HepG2 (cell line): ENCODE data around the gene NELFCD. TPM values are rescaled to one million over a fixed set of nuclear protein-coding genes. Genes with fewer than 3 reads are reported as not detected.

ENCODE experiments used
- ETV6 ChIP-seq: sonication (generic); formaldehyde crosslinking; conservative IDR thresholded peaks from 2 replicates; pipeline ENCODE4 v1.4.0; 2020; ENCODE audit warnings: missing genetic modification reagents
- HNRNPK ChIP-seq: fragments of 200-400 bp; formaldehyde crosslinking; IDR thresholded peaks from 2 replicates; pipeline ENCODE4 v1.6.1; 2018; ENCODE audit warnings: low read length, low read depth, moderate library complexity, mild to moderate bottlenecking; ENCODE audit not compliant: poor library complexity, severe bottlenecking
- HOXA5 ChIP-seq: sonication (generic); formaldehyde crosslinking; IDR thresholded peaks from 2 replicates; pipeline ENCODE4 v1.4.0; 2020; ENCODE audit warnings: missing genetic modification reagents
- IKZF1 ChIP-seq: fragments of 450-650 bp; IDR thresholded peaks from 2 replicates; pipeline ENCODE4 v1.7.1; 2016
- KAT8 ChIP-seq: IDR thresholded peaks from 2 replicates; pipeline ENCODE4 v1.6.1; 2016; ENCODE audit warnings: missing genetic modification reagents, missing compliant biosample characterization
- MTF1 ChIP-seq: sonication (generic); formaldehyde crosslinking; IDR thresholded peaks from 2 replicates; pipeline ENCODE4 v1.5.0; 2020; ENCODE audit warnings: missing genetic modification reagents
- MXI1 ChIP-seq: IDR thresholded peaks from 3 replicates; pipeline ENCODE4 v1.6.1; 2012; ENCODE audit warnings: low read depth, low read length, inconsistent platforms, borderline replicate concordance
- NONO ChIP-seq, 2 experiments: fragments of 450-650 bp in 1 of 2; sonication (generic) in 1 of 2; formaldehyde crosslinking in 1 of 2; IDR thresholded peaks in 1 of 2; conservative IDR thresholded peaks in 1 of 2; 2 replicates each; pipeline versions ENCODE4 v1.6.1 to v1.8.0; 2017 to 2022; ENCODE audit warnings: mild to moderate bottlenecking in 1 of 2, missing genetic modification reagents in 1 of 2, moderate library complexity in 1 of 2
- PHB2 ChIP-seq: fragments of 450-650 bp; IDR thresholded peaks from 2 replicates; pipeline ENCODE4 v1.6.1; 2018; ENCODE audit not compliant: partially characterized antibody
- PLRG1 ChIP-seq: fragments of 450-650 bp; conservative IDR thresholded peaks from 2 replicates; pipeline ENCODE4 v1.6.1; 2016
- PRPF4 ChIP-seq: fragments of 200-400 bp; formaldehyde crosslinking; IDR thresholded peaks from 2 replicates; pipeline ENCODE4 v1.6.1; 2016; ENCODE audit warnings: low read length, low read depth; ENCODE audit not compliant: poor library complexity, severe bottlenecking
- RAD21 ChIP-seq: fragments of 450-650 bp; formaldehyde crosslinking; IDR thresholded peaks from 2 replicates; pipeline ENCODE4 v1.5.0; 2020; ENCODE audit warnings: mild to moderate bottlenecking
- RBFOX2 ChIP-seq: fragments of 200-400 bp; formaldehyde crosslinking; IDR thresholded peaks from 2 replicates; pipeline ENCODE4 v1.6.1; 2017; ENCODE audit warnings: low read depth, mild to moderate bottlenecking, low read length
- SRF ChIP-seq: IDR thresholded peaks from 2 replicates; pipeline ENCODE4 v1.6.1; 2011; ENCODE audit warnings: mild to moderate bottlenecking, low read depth, low read length, moderate library complexity
- TBX3 ChIP-seq: fragments of 450-650 bp; IDR thresholded peaks from 2 replicates; pipeline ENCODE4 v1.6.1; 2017; ENCODE audit warnings: antibody characterized with exemption, mild to moderate bottlenecking, inconsistent platforms, borderline replicate concordance
- TCF12 ChIP-seq, 2 experiments: fragments of 450-650 bp in 1 of 2; sonication (generic) in 1 of 2; formaldehyde crosslinking in 1 of 2; IDR thresholded peaks; 2 replicates each; pipeline versions ENCODE4 v1.6.1 to v1.8.0; 2017 to 2022; ENCODE audit warnings: antibody characterized with exemption in 1 of 2, mild to moderate bottlenecking in 1 of 2, missing genetic modification reagents in 1 of 2, moderate library complexity in 1 of 2
- ZNF20 ChIP-seq: sonication (generic); formaldehyde crosslinking; IDR thresholded peaks from 2 replicates; pipeline ENCODE4 v1.4.0; 2020; ENCODE audit warnings: mild to moderate bottlenecking, moderate library complexity, missing genetic modification reagents
- ZNF816 ChIP-seq: sonication (generic); formaldehyde crosslinking; IDR thresholded peaks from 2 replicates; pipeline ENCODE4 v1.8.0; 2022; ENCODE audit warnings: missing genetic modification reagents, mild to moderate bottlenecking, borderline replicate concordance
- ZSCAN9 ChIP-seq: IDR thresholded peaks from 2 replicates; pipeline ENCODE4 v1.6.1; 2016; ENCODE audit warnings: borderline replicate concordance
- polyA plus RNA-seq, 8 experiments: library from polyadenylated mRNA; depleted of rRNA in 3 of 8; stranded (reverse) in 7 of 8; unstranded in 1 of 8; fragments of >200 nt; fragmentation: Illumina TruSeq in 4 of 8; extraction: Trizol in 4 of 8; gene quantifications; 2 replicates each; pipeline versions ENCODE4 v1.2.1 to v1.2.3, GENCODE V29; 2011 to 2016; ENCODE audit warnings: low read depth in 4 of 8, missing spikeins in 1 of 8, mixed read lengths in 1 of 8; ENCODE audit not compliant: insufficient read depth in 1 of 8
- total RNA-seq, 5 experiments: library from RNA; depleted of rRNA; stranded (reverse); fragments of >200 nt; fragmentation: Illumina TruSeq; extraction: Trizol; gene quantifications; 2 replicates each; pipeline ENCODE4 v1.2.3, GENCODE V29; 2016; ENCODE audit warnings: low read depth in 1 of 5
- TF ChIP-seq, protein P1 (sequence below): sonication (generic); formaldehyde crosslinking; IDR thresholded peaks from 2 replicates; pipeline ENCODE4 v1.5.0; 2020; ENCODE audit warnings: mild to moderate bottlenecking, missing genetic modification reagents
- TF ChIP-seq, protein P2 (sequence below): sonication (generic); formaldehyde crosslinking; IDR thresholded peaks from 2 replicates; pipeline ENCODE4 v1.5.0; 2020; ENCODE audit warnings: mild to moderate bottlenecking, missing genetic modification reagents, moderate library complexity
- TF ChIP-seq, protein P3 (sequence below): sonication (generic); formaldehyde crosslinking; IDR thresholded peaks from 2 replicates; pipeline ENCODE4 v1.4.0; 2020; ENCODE audit warnings: missing genetic modification reagents

NELFCD gene
- total and polyA plus RNA-seq, 2 of the 13 experiments (the other 11 are each of a cell fraction or from before 2014, with no cell fraction given): 159 to 203 TPM

DNA sequence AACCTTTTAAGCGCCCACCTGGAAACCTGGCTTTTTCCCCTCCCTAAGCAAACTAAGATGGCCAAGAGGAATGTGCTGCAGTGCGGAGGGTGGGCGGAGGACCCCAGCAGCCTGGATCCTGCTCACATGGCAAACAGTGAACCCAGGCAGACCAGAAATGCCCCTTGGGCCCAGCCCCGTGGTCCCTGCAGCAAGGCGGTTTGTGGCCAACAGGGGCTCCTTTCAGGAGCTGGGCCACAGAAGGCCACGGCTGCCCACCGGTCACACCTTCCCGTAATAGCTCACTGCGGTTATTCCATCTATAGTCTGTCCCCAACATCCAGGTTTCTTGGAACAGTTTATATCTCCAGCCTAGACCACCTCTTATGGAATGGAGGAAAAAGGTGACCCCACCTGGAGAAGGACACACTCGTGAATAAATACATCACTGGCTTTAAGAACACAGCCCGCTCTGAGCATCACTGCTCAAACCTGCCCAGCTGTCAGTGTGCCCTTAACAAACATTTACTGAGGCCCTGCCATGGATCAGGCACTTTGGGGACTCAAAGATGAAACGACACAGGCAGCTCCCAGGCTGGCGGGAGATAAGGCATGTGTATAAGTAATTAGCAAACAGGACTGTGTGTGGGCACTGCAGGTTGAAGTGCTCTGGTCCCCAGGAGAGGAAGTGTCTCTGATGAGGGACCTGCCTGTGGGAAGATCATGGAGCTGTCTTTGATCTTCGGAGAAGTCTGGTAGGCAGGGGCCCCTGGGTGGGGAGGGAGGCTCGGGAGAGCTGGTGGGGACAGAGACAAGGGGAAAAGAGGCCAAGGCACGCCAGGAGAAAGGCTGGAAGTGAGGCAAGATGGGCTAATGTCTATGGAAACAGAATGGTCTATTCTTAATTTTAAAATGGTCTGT lies 35.0 kb downstream of the NELFCD start (continued):
- TF ChIP-seq ZNF816 (CRISPR knock-in tag) (no peak), SRF (peak; percentile 5; the same call in 1 of the 2 replicates), NONO (IDR thresholded peaks at IDR 0.05) (no peak), NONO (CRISPR knock-in tag; conservative IDR thresholded peaks at IDR 0.05) (peak; percentile 85), PLRG1 (no peak), HOXA5 (CRISPR knock-in tag) (0 out of 2 replicates have a peak, but pooled peaks have one; percentile 39), ZNF20 (CRISPR knock-in tag) (no peak), TCF12 (IDR thresholded peaks at IDR 0.05) (no peak), TCF12 (CRISPR knock-in tag; IDR thresholded peaks at IDR 0.05) (peak; percentile 80; the same call in 1 of the 2 replicates), MXI1 (peak; percentile 48; the same call in 1 of the 3 replicates), KAT8 (CRISPR knock-in tag) (peak; percentile 44; the same call in 1 of the 2 replicates), TBX3 (peak; percentile 83; the same call in 1 of the 2 replicates), ETV6 (CRISPR knock-in tag) (0 out of 2 replicates have a peak, but pooled peaks have one; percentile 84), RAD21 (CRISPR knock-in tag) (no peak; the same call in 1 of the 2 replicates), IKZF1 (no peak), PHB2 (no peak), PRPF4 (no peak), HNRNPK (no peak), RBFOX2 (no peak), MTF1 (CRISPR knock-in tag) (no peak), ZSCAN9 (CRISPR knock-in tag) (peak; percentile 69; the same call in 1 of the 2 replicates)
- TF ChIP-seq, protein P1, sequence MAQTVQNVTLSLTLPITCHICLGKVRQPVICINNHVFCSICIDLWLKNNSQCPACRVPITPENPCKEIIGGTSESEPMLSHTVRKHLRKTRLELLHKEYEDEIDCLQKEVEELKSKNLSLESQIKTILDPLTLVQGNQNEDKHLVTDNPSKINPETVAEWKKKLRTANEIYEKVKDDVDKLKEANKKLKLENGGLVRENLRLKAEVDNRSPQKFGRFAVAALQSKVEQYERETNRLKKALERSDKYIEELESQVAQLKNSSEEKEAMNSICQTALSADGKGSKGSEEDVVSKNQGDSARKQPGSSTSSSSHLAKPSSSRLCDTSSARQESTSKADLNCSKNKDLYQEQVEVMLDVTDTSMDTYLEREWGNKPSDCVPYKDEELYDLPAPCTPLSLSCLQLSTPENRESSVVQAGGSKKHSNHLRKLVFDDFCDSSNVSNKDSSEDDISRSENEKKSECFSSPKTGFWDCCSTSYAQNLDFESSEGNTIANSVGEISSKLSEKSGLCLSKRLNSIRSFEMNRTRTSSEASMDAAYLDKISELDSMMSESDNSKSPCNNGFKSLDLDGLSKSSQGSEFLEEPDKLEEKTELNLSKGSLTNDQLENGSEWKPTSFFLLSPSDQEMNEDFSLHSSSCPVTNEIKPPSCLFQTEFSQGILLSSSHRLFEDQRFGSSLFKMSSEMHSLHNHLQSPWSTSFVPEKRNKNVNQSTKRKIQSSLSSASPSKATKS: no peak
- TF ChIP-seq, protein P2, sequence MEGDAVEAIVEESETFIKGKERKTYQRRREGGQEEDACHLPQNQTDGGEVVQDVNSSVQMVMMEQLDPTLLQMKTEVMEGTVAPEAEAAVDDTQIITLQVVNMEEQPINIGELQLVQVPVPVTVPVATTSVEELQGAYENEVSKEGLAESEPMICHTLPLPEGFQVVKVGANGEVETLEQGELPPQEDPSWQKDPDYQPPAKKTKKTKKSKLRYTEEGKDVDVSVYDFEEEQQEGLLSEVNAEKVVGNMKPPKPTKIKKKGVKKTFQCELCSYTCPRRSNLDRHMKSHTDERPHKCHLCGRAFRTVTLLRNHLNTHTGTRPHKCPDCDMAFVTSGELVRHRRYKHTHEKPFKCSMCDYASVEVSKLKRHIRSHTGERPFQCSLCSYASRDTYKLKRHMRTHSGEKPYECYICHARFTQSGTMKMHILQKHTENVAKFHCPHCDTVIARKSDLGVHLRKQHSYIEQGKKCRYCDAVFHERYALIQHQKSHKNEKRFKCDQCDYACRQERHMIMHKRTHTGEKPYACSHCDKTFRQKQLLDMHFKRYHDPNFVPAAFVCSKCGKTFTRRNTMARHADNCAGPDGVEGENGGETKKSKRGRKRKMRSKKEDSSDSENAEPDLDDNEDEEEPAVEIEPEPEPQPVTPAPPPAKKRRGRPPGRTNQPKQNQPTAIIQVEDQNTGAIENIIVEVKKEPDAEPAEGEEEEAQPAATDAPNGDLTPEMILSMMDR: peak; percentile 22
- TF ChIP-seq, protein P3, sequence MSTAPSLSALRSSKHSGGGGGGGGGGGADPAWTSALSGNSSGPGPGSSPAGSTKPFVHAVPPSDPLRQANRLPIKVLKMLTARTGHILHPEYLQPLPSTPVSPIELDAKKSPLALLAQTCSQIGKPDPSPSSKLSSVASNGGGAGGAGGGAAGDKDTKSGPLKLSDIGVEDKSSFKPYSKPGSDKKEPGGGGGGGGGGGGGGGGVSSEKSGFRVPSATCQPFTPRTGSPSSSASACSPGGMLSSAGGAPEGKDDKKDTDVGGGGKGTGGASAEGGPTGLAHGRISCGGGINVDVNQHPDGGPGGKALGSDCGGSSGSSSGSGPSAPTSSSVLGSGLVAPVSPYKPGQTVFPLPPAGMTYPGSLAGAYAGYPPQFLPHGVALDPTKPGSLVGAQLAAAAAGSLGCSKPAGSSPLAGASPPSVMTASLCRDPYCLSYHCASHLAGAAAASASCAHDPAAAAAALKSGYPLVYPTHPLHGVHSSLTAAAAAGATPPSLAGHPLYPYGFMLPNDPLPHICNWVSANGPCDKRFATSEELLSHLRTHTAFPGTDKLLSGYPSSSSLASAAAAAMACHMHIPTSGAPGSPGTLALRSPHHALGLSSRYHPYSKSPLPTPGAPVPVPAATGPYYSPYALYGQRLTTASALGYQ: peak; percentile 98
